ENCODE results near the gene EGFL6. TPM values are rescaled to one million over a fixed set of nuclear protein-coding genes. Genes with fewer than 3 reads are reported as not detected.

EGFL6 gene
- total and polyA plus RNA-seq, 2 of the 13 experiments (the other 11 are each of a cell fraction or from before 2014, with no cell fraction given) = not detected

DNA sequence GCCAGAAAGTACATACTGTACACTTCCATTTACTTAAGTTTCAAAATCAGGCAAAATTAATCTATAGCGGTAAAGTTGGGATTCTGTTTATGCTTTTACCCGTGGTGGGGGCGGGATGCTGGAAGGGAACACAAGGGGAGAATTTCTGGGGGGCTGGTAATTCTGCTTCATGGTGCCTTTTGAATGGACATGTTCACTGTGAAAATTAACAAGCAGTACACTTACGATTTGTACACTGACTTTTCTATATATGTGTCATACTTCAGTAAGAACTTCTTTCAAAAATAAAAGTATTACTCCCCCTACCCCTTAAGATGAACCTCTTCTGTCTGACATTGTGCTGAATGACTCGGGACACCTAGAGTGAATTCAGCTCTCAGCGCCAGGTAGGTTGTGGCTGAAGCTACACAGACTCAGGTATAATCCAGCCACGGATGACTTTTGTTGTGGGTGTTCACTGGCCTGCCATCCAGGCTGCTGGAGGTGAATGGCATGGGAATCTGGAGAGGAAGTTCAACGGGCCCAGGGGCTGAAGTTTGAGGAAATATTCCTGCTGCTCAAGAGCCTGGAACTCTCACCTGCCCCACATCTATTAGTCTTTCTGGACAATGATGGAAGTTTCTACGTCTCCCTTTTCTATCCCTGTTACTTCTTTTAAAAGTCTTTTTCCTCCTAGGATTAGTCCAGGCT lies 76.2 kb downstream of the EGFL6 start:
- BruUV-seq (replicated peaks) = no TSS peak

More for the DNA sequence above, 76.2 kb downstream of the EGFL6 start:
- no peak overlapping the region for H2AFZ ChIP-seq (ENCODE audit: low read length)
- POLR2A ChIA-PET = no interaction called here
- WGBS (ENCODE audit: low lambda C conversion rate) = 37% methylated on average over 6 of the region's 9 CpGs
- FAIRE-seq (no peak), DNase-seq (ENCODE audit: low spot score) (no peak), ATAC-seq (no peak)
- no peaks in the 10 kb centered on the region for H3K4me1 ChIP-seq (ENCODE audit: insufficient read depth, low read length)
- TF ChIP-seq ZNF446 (CRISPR knock-in tag; IDR thresholded peaks at IDR 0.05) = no peak
- TF ChIP-seq, protein P1, sequence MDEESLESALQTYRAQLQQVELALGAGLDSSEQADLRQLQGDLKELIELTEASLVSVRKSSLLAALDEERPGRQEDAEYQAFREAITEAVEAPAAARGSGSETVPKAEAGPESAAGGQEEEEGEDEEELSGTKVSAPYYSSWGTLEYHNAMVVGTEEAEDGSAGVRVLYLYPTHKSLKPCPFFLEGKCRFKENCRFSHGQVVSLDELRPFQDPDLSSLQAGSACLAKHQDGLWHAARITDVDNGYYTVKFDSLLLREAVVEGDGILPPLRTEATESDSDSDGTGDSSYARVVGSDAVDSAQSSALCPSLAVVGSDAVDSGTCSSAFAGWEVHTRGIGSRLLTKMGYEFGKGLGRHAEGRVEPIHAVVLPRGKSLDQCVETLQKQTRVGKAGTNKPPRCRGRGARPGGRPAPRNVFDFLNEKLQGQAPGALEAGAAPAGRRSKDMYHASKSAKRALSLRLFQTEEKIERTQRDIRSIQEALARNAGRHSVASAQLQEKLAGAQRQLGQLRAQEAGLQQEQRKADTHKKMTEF (CRISPR knock-in tag; IDR thresholded peaks at IDR 0.05) = no peak
- TF ChIP-seq POGZ (CRISPR knock-in tag; IDR thresholded peaks at IDR 0.05) = no peak
- TF ChIP-seq FIP1L1 (IDR thresholded peaks at IDR 0.05; ENCODE audit: borderline replicate concordance, insufficient read depth, low read depth, low read length) = no peak
- no peak for TF ChIP-seq PAWR (CRISPR knock-in tag; IDR thresholded peaks at IDR 0.05; ENCODE audit: borderline replicate concordance)
- TF ChIP-seq REXO4 (CRISPR knock-in tag; IDR thresholded peaks at IDR 0.05; ENCODE audit: borderline replicate concordance) = no peak
- TF ChIP-seq, protein P2, sequence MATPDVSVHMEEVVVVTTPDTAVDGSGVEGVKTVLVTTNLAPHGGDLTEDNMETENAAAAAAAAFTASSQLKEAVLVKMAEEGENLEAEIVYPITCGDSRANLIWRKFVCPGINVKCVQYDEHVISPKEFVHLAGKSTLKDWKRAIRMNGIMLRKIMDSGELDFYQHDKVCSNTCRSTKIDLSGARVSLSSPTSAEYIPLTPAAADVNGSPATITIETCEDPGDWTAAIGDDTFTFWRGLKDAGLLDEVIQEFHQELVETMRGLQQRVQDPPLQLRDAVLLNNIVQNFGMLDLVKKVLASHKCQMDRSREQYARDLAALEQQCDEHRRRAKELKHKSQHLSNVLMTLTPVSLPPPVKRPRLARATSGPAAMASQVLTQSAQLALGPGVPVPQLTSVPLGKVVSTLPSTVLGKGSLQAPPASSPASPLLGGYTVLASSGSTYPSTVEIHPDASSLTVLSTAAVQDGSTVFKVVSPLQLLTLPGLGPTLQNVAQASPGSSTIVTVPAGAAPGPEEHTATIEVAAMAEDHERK (CRISPR knock-in tag; IDR thresholded peaks at IDR 0.05; ENCODE audit: low read depth) = no peak
- TF ChIP-seq, protein P3, sequence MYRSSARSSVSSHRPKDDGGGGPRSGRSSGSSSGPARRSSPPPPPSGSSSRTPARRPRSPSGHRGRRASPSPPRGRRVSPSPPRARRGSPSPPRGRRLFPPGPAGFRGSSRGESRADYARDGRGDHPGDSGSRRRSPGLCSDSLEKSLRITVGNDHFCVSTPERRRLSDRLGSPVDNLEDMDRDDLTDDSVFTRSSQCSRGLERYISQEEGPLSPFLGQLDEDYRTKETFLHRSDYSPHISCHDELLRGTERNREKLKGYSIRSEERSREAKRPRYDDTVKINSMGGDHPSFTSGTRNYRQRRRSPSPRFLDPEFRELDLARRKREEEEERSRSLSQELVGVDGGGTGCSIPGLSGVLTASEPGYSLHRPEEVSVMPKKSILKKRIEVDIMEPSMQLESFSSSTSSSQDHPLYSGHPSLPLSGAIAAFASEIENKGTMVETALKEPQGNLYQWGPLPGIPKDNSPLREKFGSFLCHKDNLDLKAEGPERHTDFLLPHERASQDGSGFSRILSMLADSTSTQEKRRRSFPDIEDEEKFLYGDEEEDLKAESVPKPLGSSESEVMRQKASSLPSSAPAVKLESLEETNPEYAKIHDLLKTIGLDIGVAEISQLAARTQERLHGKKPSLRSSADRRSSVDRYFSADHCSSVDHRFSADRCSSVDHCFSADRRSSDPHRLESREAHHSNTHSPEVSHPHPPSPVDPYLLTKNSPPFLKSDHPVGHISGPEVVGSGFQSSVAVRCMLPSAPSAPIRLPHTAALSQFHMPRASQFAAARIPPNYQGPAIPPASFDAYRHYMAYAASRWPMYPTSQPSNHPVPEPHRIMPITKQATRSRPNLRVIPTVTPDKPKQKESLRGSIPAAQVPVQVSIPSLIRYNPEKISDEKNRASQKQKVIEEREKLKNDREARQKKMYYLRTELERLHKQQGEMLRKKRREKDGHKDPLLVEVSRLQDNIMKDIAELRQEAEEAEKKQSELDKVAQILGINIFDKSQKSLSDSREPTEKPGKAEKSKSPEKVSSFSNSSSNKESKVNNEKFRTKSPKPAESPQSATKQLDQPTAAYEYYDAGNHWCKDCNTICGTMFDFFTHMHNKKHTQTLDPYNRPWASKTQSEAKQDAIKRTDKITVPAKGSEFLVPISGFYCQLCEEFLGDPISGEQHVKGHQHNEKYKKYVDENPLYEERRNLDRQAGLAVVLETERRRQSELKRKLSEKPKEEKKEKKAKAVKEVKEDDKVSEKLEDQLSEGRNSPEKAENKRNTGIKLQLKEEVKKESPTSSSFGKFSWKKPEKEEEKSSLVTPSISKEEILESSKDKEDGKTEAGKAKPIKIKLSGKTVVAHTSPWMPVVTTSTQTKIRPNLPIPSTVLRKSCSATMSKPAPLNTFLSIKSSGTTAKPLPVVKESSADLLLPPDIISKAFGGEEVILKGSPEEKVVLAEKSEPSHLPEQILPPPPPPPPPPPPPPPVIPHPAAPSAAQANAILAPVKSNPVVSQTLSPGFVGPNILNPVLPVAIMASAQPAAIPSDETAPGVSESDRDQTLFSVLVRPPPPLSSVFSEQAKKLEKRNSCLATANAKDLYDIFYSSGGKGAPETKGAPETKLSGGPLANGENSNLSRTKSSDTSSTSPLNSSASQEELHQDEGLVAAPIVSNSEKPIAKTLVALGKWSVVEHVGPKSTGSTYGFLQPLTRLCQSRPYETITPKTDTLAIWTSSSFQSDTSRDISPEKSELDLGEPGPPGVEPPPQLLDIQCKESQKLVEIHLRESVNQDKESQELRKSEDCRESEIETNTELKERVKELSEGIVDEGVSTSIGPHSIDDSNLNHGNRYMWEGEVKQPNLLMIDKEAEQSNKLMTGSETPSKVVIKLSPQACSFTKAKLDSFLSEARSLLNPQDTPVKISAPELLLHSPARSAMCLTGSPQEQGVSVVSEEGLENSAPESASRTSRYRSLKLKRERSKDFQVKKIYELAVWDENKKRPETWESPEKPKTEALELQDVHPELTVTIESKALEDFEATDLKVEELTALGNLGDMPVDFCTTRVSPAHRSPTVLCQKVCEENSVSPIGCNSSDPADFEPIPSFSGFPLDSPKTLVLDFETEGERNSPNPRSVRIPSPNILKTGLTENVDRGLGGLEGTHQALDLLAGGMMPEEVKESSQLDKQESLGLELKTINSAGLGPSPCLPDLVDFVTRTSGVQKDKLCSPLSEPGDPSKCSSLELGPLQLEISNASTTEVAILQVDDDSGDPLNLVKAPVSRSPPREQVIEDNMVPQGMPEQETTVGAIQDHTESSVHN (CRISPR knock-in tag; IDR thresholded peaks at IDR 0.05) = no peak
- no peak for TF ChIP-seq HIVEP1 (CRISPR knock-in tag; IDR thresholded peaks at IDR 0.05)
- TF ChIP-seq NCOA5 (CRISPR knock-in tag; IDR thresholded peaks at IDR 0.05) = no peak
- TF ChIP-seq REL (CRISPR knock-in tag; conservative IDR thresholded peaks at IDR 0.05) = no peak
- H3K27me3 ChIP-seq (ENCODE audit: control insufficient read depth in 1 of 2, insufficient read depth in 2 of 2, low read length in 2 of 2) = no peaks in the 10 kb centered on the region
- no peaks in the 10 kb centered on the region for H3K9me3 ChIP-seq (ENCODE audit: low read length)
- H3K36me3 ChIP-seq (replicated peaks in 1 of 2; ENCODE audit: control insufficient read depth in 1 of 2, insufficient read depth in 2 of 2, low read length in 2 of 2) = no peaks in the 10 kb centered on the region
- no peaks in the 10 kb centered on the region for H4K20me1 ChIP-seq (ENCODE audit: insufficient read depth, low read length)
- H3K9ac ChIP-seq (ENCODE audit: insufficient read depth, low read depth, low read length) = no peak overlapping the region
- in situ Hi-C loops (cut with HindIII; ENCODE audit: extremely low pct_ligation_motif_present, low pct_unique_long_range_greater_than_20kb) = loop anchor here (10.0 kb wide), 1 partner anchor 131 kb away; no protein-coding TSS in a partner anchor
- H3K4me2 ChIP-seq (ENCODE audit: low read depth, low read length) = no peak overlapping the region
- no peak overlapping the region for H3K4me3 ChIP-seq (replicated peaks in 1 of 3; ENCODE audit: insufficient read depth in 1 of 3, low read depth in 2 of 3, low read length in 3 of 3)
- H3K79me2 ChIP-seq (ENCODE audit: insufficient read depth, low read length) = no peaks in the 10 kb centered on the region
- intact Hi-C loops (cut with micrococcal nuclease; ENCODE audit: unreplicated experiment) = loop anchor here (1.0 kb wide), 1 partner anchor 139 kb away; no protein-coding TSS in a partner anchor
- CTCF ChIA-PET (ENCODE audit: low intra/inter-chr PET ratio, low total read pairs) = interaction anchor here (1.4 kb wide), 1 partner anchor 139 kb away, joined by 7 read pairs; no protein-coding TSS in a partner anchor
- no peak overlapping the region for H3K27ac ChIP-seq (ENCODE audit: extremely low read length, insufficient read depth, low read length)
